Breast epithelium (tissue), 3 donors: ENCODE measurements around the gene RARA.

ENCODE experiments used
- CTCF ChIP-seq, 3 donors: fragments of 450-650 bp; IDR thresholded peaks; one replicate each; pipeline ENCODE4 v1.5.1; 2016 to 2017; ENCODE audit warnings: antibody characterized with exemption in 3 of 3, mild to moderate bottlenecking in 3 of 3, moderate library complexity in 3 of 3
- POLR2A ChIP-seq: fragments of 450-650 bp; IDR thresholded peaks from one replicate; pipeline ENCODE4 v1.6.1; 2016; ENCODE audit warnings: antibody characterized with exemption, mild to moderate bottlenecking, moderate library complexity

- TF ChIP-seq CTCF (IDR thresholded peaks at IDR 0.05) (no peak), POLR2A (no peak)
These were observed 12.5 kb downstream of the RARA start for GRCh38 chr17:40321524-40321929.
